Astrocyte (in vitro differentiated cells and primary cell): Measurements from ENCODE around the gene HAUS8. TPM values are rescaled to one million over a fixed set of nuclear protein-coding genes. Genes with fewer than 3 reads are reported as not detected.
A peak's percentile ranks its signal among the peaks of the same experiment; 100 is the strongest.

Experiments
- DNase-seq: peaks from one replicate; pipeline ENCODE4 v3.0.0-alpha.2; 2010; ENCODE audit warnings: low read depth
- FAIRE-seq: peaks from 2 replicates; lab custom pipeline; 2011; peaks lifted over from hg19 to GRCh38; lab: Jason Lieb, UNC
- H2AFZ ChIP-seq: 2 replicates; pipeline ENCODE4 v1.6.0; 2012; ENCODE audit warnings: low read depth, low read length, inconsistent platforms
- H3K27ac ChIP-seq: 2 replicates; pipeline ENCODE4 v1.5.1; 2011; ENCODE audit warnings: low read depth, low read length, inconsistent platforms
- H3K27me3 ChIP-seq: 2 replicates; pipeline ENCODE4 v1.6.0; 2011; ENCODE audit warnings: low read length, inconsistent platforms; ENCODE audit not compliant: insufficient read depth
- H3K36me3 ChIP-seq: 2 replicates; pipeline ENCODE4 v1.5.1; 2011; ENCODE audit warnings: low read length, inconsistent platforms; ENCODE audit not compliant: insufficient read depth
- H3K4me1 ChIP-seq: 2 replicates; pipeline ENCODE4 v1.5.1; 2011; ENCODE audit warnings: low read length, inconsistent platforms; ENCODE audit not compliant: insufficient read depth
- H3K4me2 ChIP-seq: 2 replicates; pipeline ENCODE4 v1.6.0; 2012; ENCODE audit warnings: low read length, inconsistent platforms
- H3K4me3 ChIP-seq: 2 replicates; pipeline ENCODE4 v1.5.1; 2011; ENCODE audit warnings: low read depth, mild to moderate bottlenecking, low read length, inconsistent platforms; ENCODE audit not compliant: insufficient read depth
- H3K79me2 ChIP-seq: 2 replicates; pipeline ENCODE4 v1.6.0; 2012; ENCODE audit warnings: mild to moderate bottlenecking, low read length, inconsistent platforms; ENCODE audit not compliant: insufficient read depth
- H3K9ac ChIP-seq: 2 replicates; pipeline ENCODE4 v1.6.0; 2012; ENCODE audit warnings: mild to moderate bottlenecking, low read length, inconsistent platforms
- H3K9me3 ChIP-seq: 2 replicates; pipeline ENCODE4 v1.5.1; 2012; ENCODE audit warnings: low read depth, mild to moderate bottlenecking, low read length, inconsistent platforms; ENCODE audit not compliant: insufficient read depth
- H4K20me1 ChIP-seq: 2 replicates; pipeline ENCODE4 v1.6.0; 2012; ENCODE audit warnings: low read length, inconsistent platforms; ENCODE audit not compliant: insufficient read depth
- H3K27ac Mint-ChIP-seq: one replicate; pipeline ENCODE4 v1.8.0; 2021; ENCODE audit warnings: mild to moderate bottlenecking, mixed read lengths; ENCODE audit not compliant: unreplicated experiment
- H3K27me3 Mint-ChIP-seq: one replicate; pipeline ENCODE4 v1.8.0; 2021; ENCODE audit warnings: low read depth, mixed read lengths; ENCODE audit not compliant: unreplicated experiment
- H3K36me3 Mint-ChIP-seq: one replicate; pipeline ENCODE4 v1.8.0; 2021; ENCODE audit warnings: low read depth, mixed read lengths; ENCODE audit not compliant: unreplicated experiment
- H3K4me1 Mint-ChIP-seq: one replicate; pipeline ENCODE4 v1.8.0; 2021; ENCODE audit warnings: low read depth, mixed read lengths; ENCODE audit not compliant: unreplicated experiment
- H3K4me3 Mint-ChIP-seq: one replicate; pipeline ENCODE4 v1.8.0; 2021; ENCODE audit warnings: mild to moderate bottlenecking, moderate library complexity, mixed read lengths; ENCODE audit not compliant: unreplicated experiment
- H3K9me3 Mint-ChIP-seq: one replicate; pipeline ENCODE4 v1.8.0; 2021; ENCODE audit warnings: mild to moderate bottlenecking, mixed read lengths; ENCODE audit not compliant: unreplicated experiment
- EZH2 ChIP-seq: IDR thresholded peaks from 2 replicates; pipeline ENCODE4 v1.6.1; 2012; ENCODE audit warnings: mild to moderate bottlenecking, low read length, inconsistent platforms; ENCODE audit not compliant: insufficient read depth
- total RNA-seq: library from RNA; stranded (reverse); gene quantifications from 2 replicates; pipeline ENCODE4 v1.2.1, GENCODE V29; 2021
- TF ChIP-seq, protein P1 (sequence below): IDR thresholded peaks from 2 replicates; pipeline ENCODE4 v1.5.1; 2011; ENCODE audit warnings: low read depth, mild to moderate bottlenecking, inconsistent platforms, low read length, moderate library complexity; ENCODE audit not compliant: insufficient read depth

HAUS8 gene
- total RNA-seq, 1 donor from 2014 or later, result 5.6 TPM

GRCh38 chr19:17049711-17050280 is 25.5 kb downstream of the HAUS8 start:
- no peak for FAIRE-seq
- peaks cover 3% of the 10 kb centered on the region for H3K36me3 Mint-ChIP-seq
- H3K27ac Mint-ChIP-seq, result peak overlapping the region; percentile 27

GRCh38 chr19:17048885-17049453 is 26.3 kb downstream of the HAUS8 start:
- Histone ChIP-seq H4K20me1 (no peaks in the 10 kb centered on the region), H3K27me3 (peaks cover 1% of the 10 kb centered on the region), H3K9ac (no peak overlapping the region), H3K9me3 (no peaks in the 10 kb centered on the region), H3K79me2 (no peaks in the 10 kb centered on the region), H3K27ac (no peak overlapping the region), H3K4me3 (no peak overlapping the region), H2AFZ (no peak overlapping the region), H3K4me2 (no peak overlapping the region), H3K36me3 (peaks cover under 1% of the 10 kb centered on the region), H3K4me1 (peaks cover 4% of the 10 kb centered on the region)
- H3K36me3 Mint-ChIP-seq, result peaks cover 3% of the 10 kb centered on the region
- DNase-seq (no peak), FAIRE-seq (no peak)
- no peak overlapping the region for H3K4me3 Mint-ChIP-seq
- TF ChIP-seq, protein P1, sequence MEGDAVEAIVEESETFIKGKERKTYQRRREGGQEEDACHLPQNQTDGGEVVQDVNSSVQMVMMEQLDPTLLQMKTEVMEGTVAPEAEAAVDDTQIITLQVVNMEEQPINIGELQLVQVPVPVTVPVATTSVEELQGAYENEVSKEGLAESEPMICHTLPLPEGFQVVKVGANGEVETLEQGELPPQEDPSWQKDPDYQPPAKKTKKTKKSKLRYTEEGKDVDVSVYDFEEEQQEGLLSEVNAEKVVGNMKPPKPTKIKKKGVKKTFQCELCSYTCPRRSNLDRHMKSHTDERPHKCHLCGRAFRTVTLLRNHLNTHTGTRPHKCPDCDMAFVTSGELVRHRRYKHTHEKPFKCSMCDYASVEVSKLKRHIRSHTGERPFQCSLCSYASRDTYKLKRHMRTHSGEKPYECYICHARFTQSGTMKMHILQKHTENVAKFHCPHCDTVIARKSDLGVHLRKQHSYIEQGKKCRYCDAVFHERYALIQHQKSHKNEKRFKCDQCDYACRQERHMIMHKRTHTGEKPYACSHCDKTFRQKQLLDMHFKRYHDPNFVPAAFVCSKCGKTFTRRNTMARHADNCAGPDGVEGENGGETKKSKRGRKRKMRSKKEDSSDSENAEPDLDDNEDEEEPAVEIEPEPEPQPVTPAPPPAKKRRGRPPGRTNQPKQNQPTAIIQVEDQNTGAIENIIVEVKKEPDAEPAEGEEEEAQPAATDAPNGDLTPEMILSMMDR, result no peak
- TF ChIP-seq EZH2, result no peak
- H3K4me1 Mint-ChIP-seq, result peaks cover 5% of the 10 kb centered on the region
- no peaks in the 10 kb centered on the region for H3K9me3 Mint-ChIP-seq
- H3K27ac Mint-ChIP-seq, result no peak overlapping the region
- peaks cover 5% of the 10 kb centered on the region for H3K27me3 Mint-ChIP-seq

More at GRCh38 chr19:17049711-17050280, 25.5 kb downstream of the HAUS8 start:
- Histone ChIP-seq H3K36me3 (peaks cover 3% of the 10 kb centered on the region), H3K27ac (no peak overlapping the region), H3K79me2 (no peaks in the 10 kb centered on the region), H3K4me3 (no peak overlapping the region), H4K20me1 (no peaks in the 10 kb centered on the region), H2AFZ (no peak overlapping the region), H3K9ac (no peak overlapping the region), H3K9me3 (no peaks in the 10 kb centered on the region), H3K4me1 (peaks cover 4% of the 10 kb centered on the region), H3K27me3 (no peaks in the 10 kb centered on the region), H3K4me2 (no peak overlapping the region)
- TF ChIP-seq, protein P1, result no peak
- no peak for TF ChIP-seq EZH2
- Mint-ChIP-seq H3K27me3 (peaks cover 2% of the 10 kb centered on the region), H3K9me3 (no peaks in the 10 kb centered on the region), H3K4me1 (peaks cover 5% of the 10 kb centered on the region), H3K4me3 (no peak overlapping the region)
- DNase-seq, result peak; percentile 63
